ENCODE results near the gene CBX7.

Gene CBX7

DNA sequence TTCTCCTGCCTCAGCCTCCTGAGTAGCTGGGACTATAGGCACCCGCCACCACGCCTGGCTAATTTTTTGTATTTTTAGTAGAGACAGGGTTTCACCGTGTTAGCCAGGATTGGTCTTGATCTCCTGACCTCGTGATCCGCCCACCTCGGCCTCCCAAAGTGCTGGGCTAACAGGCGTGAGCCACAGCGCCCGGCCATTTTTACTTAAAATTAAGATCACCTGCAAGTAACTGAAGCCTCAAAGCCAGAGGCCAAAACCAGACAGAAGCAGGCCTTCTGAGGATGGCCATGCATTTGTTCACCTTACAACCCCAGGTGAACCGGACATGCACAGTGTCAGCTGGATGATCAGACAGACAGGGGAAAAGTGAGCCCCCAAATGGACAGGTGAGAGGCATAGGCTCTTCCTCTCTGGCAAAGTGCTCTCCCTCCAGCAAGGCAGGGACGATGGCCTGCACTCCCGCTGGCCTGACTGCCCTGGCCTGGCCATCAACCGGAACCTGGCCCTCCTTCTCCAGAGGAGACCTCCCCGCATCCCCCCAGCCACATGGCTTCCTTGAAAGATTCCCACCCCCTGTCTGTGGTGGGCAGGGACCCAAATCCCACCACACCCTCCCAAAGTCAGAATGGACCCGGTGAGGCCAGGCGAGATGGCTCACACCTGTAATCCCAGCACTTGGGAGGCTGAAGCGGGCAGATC, 29.6 kb downstream of the CBX7 start:
- no peak for DNase-seq

- DNase-seq: no peak
Measured at GRCh38 chr22:39120983-39121382, 31.5 kb downstream of the CBX7 start.

DNA sequence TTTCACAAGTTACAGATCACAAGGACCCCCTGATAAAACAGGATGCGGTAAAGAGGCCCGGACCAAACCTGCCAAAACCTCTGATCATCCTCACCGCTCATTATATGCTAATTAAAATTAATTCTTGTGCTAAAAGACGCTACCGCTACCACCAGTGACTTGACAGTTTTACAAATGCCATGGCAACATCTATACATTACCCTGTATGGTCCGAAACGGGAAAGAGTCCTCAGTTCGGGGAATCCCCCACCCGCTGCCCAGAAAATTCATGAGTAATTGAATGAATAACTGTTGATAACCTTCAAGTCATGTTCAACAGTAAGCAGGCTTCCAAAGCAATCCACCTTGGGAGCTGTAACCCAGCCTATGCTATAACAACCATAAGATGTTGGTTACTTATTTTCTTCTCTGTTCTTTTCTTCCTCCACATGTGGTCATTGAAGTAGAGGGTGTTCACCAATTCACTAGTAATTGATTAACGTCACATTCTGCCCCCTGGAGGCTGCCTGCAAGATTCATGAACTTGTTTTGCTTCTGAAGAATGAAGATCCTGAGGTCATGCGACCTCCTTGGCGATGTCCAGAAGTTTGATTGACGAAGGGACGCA, 34.8 kb downstream of the CBX7 start:
- no peak for DNase-seq

DNA sequence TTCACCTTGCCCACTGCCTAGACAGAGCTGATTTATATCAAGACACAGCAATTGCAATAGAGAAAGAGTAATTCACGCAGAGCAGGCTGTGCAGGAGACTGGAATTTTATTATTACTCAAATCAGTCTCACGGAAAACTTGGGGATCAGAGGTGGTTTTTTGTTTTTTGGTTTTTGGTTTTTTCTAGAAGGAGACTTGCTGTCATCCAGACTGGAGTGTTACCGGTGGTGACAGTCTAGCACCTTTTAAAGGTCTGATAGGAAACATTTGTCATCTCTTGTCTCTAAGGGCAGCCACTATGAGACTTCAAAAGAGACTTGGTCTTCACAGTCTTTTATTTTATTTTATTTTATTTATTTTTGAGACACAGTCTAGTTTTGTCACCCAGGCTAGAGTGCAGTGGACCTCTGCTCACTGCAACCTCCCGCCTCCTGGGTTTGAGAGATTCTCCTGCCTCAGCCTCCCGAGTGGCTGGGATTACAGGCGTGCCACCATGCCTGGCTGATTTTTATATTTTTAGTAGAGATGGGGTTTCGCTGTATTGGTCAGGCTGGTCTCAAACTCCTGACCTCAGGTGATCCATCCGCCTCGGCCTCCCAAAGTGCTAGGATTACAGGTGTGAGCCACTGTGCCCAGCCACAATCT, 36.4 kb downstream of the CBX7 start:
- no peak for DNase-seq

GRCh38 chr22:39115570-39115969, 36.9 kb downstream of the CBX7 start:
- no peak for DNase-seq

DNA sequence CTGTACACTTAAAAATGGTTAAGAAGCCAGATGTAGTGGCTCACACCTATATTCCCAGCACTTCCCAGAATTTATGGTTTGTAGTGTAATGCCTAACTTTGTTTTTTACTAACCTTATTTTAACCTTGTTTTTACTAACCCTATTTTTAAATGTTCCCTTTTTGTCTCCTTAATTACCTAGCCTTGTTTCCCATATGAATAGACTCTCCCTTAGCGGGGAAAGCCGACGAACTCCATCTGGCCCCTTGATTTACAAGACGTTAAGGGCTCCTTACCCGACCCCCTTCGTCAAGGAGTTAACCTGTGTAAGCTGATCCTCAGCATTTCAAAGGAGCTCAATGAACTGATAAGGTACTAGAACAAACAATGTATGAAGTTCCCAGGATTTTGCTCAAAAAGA, 38.4 kb downstream of the CBX7 start:
- DNase-seq: no peak

DNA sequence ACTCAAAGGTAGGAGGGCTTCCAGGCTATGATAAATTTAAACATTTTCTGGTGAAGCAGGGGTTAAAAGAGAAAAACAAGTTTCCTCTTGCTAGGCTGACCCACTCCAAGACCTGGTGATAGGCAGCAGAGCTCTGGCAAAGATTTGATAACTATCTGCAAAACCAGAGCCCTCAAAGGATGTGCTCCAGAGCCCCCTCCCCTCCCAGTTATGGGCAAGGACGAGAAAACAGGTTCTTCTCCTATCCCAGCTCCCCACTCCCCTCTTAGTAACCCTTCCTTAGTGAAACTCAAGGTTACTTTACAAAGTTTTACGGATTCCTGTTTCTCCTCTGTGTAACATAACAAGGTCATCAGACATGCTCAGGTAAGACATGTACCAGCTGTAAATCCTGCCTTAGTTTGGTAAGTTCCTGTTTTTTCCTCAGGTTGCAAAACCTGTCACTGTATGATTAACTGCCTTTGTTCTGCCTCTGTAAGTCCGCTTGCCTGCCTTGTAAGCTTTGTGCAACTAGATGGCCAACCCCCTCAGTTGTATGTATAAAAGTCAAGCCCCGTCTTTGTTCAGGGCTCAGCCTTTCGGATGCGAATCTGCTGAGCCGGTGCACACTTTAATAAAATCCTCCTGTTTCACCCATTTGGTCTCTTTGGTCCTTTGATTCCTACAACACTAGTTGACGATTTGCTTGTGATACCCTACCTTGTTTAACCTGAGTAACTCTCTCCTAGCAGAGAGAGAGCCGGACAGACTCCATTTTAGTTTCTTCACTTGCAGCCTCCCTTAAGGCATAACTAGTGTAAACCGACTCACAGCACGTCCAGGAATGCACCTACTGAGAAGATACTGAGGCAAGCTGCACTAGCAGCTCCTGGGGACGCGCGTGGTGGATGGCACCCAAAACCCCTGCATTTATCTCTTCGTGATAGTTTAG, 41.6 kb downstream of the CBX7 start:
- DNase-seq: no peak

DNA sequence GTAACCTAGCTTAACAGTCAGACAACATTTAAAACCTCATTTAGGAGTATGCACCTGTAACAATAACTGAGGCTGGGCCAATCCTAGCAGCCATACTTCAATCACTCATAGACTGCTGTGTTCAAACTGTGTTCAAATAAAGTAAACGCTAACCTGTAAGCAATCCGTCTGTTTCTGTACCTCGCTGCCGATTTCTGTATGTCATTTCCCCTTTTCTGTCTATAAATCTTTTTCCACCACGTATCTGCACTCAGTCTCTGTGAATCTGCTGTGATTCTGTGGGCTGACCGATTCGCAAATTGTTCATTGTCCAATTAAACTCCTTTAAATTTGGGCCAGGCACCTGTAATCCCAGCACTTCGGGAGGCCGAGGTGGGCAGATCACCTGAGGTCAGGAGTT, 43.1 kb downstream of the CBX7 start:
- DNase-seq: no peak

DNA sequence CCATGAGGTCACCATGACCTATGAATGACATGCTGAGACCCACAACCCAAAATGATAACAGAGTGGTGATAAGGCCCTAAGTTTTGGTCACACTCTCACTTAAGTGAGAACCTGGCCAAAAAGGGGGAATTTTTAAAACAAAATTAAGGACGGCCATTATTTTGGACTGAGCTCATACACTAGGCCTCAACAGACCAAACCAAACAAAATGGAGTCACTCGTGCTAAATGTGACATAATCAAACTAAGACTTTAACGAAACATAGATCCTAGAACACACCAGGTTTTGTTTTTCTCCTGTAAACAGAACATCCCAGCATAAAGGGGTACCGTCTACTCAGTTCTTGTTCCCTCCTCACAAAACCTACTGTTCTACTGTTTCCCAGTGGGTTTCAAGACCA, 44.0 kb downstream of the CBX7 start:
- DNase-seq: no peak

GRCh38 chr22:39106326-39106725, 46.2 kb downstream of the CBX7 start:
- no peak for DNase-seq

GRCh38 chr22:39103431-39103830, 49.0 kb downstream of the CBX7 start:
- DNase-seq: no peak

DNA sequence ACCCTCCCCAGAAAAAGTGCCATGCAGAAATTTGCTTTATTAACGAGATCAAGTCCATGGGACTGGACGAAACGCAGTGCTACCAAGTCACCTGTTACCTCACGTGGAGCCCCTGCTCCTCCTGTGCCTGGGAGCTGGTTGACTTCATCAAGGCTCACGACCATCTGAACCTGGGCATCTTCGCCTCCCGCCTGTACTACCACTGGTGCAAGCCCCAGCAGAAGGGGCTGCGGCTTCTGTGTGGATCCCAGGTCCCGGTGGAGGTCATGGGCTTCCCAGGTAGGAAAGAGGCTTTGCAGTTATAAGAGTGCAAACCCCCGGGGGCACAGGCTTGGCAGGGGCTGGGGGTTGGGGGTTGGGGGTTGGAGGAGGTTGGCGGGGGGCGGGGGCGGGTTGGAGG, 51.3 kb downstream of the CBX7 start:
- no peak for DNase-seq

GRCh38 chr22:39098576-39098975, 53.9 kb downstream of the CBX7 start:
- no peak for DNase-seq

DNA sequence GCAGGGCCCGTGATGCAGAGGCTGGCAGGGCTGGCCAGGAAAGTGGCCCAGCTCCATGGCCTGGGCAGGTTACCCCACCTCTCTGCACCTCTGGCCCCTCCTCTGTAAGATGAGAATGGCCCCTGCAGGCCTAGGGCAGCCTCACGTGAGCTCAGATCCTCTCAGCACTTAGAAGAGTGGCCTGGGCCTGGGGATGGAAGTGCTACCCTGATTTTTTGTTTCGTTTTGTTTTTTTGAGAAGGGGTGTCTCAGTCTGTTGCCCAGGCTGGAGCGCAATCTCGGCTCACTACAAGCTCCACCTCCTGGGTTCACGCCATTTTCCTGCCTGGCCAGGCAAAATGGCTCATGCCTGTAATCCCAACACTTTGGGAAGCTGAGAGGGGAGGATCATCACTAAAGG, 54.5 kb downstream of the CBX7 start:
- no peak for DNase-seq

DNA sequence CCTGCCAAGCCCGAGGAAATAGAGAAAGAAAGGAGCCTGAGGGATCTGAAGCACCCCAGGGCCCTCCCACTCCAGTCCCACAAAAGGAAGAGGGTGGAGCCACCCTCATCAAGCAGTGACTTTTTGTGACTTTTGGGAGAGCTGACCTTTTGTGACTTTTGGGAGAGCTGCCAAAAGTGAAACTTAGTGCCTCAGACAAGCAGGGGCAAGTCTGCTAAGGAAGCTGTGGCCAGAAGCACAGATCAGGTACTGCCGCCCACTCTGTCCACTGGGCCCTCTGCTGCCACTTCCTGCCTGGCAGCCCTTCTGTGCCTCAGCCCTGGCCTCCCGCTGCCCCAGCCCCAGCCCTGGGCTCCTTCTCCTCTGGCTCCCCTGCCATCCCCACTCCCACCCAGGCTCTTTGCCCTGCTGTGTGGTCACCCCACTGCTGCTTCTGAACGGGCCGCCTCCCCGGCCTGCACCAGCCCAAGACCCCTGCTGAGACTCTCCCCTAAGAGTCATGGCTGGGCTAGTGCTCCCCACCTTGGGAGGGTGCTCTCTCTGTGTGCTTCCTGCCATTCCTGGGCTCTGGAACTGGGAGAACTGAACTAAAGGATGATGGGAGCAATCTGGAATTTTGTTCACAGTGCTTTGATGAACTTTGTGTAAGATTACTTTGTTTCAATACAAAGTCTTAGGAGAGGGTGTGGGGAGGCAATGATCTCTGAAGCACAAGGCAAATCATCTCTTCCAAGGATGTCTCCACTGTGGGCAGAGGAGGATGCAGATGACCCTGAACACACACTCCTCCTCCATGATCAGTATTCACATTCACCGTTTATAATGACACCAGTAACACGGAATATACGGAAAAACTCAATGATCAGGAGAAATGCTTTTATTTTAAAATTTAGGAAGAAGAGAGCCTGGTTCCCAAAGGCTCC, 55.1 kb downstream of the CBX7 start, which contains the start of gene APOBEC3H:
APOBEC3H (plus strand) TSS at position 147 of the 923 bp plus-strand sequence. CDS start 3,035 bp downstream, outside the sequence.
- DNase-seq: no peak

DNA sequence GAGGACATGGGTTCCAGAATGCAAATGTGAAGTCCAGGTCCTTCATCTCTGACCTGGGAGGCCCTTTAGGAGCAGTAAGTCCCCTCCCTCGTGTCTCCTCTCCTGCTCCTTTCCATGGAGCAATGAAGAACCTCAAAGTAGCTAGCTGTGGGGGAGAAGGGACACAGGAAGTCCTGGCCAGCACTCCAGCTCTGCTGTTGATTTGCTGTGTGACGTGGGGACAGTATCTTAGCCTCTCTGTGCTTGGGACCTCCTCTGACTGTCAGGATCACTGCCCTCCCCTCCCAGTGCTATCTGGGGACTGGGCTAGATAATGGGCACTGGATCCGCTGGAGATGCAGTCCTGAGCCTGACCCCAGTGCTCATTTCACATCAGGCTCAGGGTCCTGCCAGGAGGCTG, 56.5 kb downstream of the CBX7 start:
- no peak for DNase-seq

DNA sequence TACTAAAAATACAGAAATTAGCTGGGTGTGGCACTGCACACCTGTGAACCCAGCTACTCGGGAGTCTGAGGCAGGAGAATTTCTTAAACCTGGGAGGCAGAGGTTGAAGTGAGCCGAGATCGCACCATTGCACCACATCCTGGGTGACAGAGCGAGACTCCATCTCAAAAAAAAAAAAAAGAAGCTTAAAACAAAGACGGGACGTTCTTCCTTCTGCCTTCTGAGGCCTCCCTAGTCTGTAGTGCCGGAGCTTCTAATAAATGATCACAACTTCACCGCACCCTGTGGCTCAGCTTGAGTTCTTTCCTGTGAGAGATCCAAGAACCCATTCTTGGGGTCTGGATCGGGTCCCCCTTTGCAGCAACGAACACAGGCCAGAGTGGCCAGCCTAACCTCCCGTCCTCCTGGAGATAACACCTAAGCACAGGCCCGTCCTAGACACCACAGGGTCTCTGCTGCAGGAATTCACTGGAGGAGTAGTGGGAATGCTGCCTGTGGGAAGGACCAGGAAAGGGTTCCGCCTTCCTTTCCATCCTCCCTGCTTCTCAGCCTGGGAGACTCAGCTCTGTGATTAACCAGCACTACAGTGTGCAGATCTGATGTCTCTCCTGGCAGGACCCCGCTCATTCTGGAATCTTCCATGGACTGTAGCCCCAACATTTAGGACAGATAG, 57.6 kb downstream of the CBX7 start:
- no peak for DNase-seq

GRCh38 chr22:39092111-39092862, 60.2 kb downstream of the CBX7 start:
- no peak for DNase-seq

DNA sequence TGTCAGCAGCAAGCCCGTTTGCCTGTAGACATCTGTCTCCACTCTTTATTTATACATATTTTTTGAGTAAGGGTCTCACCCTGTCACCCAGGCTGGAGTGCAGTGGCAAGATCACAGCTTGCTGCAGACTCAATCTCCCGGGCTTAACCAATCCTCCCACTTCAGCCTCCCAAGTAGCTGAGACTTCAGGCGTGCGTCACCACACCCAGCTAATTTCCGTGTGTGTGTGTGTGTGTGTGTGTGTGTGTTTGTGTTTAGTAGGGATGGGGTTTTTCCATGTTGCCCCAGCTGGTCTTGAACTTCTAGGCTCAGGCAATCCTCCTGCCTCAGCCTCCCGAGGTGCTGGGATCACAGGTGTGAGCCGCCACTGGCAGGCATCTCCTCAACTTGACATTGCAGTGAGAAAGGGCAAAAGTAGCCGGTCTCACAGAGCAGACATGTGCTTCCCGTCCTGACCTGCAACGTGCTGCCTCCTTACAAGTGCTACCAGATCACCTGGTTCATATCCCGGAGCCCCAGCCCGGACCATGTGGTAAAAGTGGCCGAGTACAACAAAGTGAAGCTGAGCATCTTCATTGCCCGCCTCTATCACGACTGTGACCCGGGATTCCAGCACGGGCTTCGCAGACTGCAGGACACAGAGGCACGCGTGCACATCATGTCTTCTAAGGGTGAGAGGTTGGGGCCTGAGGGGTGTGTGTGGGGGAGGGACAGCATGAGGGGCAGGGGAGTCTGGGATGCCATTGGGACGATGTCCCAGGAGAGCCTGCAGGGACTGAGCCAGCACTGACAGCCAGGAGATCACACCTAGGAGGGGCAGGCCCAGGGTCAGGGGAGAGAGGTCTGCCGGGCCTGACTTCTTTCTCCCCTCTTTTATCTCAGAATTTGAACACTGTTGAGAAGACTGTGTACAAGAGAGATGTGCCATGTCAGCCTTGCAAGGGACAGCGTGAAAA, 61.1 kb downstream of the CBX7 start:
- no peak for DNase-seq

Measured in NCI-H187 (cell line).